Stimulated activated memory B cell treated with anti-CD40 and anti-IgM and Interleukin-4, amounts not matched to agents 10 μg/mL and 1 μg/mL and 100 μg/mL, for 72 hours (primary cell): ENCODE data around the gene ICAM2.
A peak's percentile ranks its signal among the peaks of the same experiment; 100 is the strongest.

ENCODE experiments used
- ATAC-seq: fragments of 150-1000 bp; cut with Tn5 transposase; 2 replicates; pipeline ENCODE4 v1.10.0; 2021
- H3K27ac Mint-ChIP-seq: one replicate; pipeline ENCODE4 v1.8.0; 2022; ENCODE audit warnings: mild to moderate bottlenecking, mixed read lengths
- H3K27me3 Mint-ChIP-seq: one replicate; pipeline ENCODE4 v1.8.0; 2022; ENCODE audit warnings: mixed read lengths
- H3K36me3 Mint-ChIP-seq: one replicate; pipeline ENCODE4 v1.8.0; 2022; ENCODE audit warnings: mixed read lengths
- H3K4me1 Mint-ChIP-seq: one replicate; pipeline ENCODE4 v1.8.0; 2022; ENCODE audit warnings: mixed read lengths
- H3K4me3 Mint-ChIP-seq: one replicate; pipeline ENCODE4 v1.8.0; 2022; ENCODE audit warnings: mild to moderate bottlenecking, moderate library complexity, mixed read lengths
- H3K9me3 Mint-ChIP-seq: one replicate; pipeline ENCODE4 v1.8.0; 2022; ENCODE audit warnings: mixed read lengths

The ICAM2 gene

DNA sequence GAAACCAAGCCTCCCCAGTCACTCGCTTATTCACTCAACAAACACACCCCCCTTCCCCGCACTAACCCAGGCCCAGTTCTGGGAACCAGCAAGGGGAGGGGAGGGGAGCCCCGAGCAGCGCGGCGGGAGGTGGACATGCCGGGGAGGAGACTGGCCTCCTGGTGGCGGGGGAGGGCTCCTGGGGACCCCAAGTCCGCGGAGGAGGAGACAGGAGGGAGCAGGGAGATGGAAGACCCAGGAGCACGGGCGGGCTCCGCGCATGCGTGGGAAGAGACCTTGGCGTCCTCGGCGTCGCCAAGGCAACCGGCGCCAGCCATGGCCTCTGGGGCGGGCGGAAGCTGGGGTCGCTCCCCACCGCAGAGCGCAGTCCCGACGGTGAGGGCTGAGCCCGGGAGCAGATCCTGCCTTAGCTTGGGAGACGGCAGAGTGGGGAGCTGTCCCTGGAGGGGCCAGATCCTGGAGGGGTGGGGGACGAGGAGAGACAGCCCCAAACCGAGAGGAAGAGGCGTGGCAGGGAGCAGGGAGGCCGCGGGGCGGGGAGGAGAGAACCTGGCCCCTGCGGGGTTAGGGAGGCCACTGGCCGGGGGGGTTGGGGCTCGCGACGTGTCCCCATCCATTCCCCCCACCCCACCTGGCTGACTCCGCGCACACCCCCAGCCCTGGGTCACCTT lies 22.2 kb downstream of the ICAM2 start, which contains the start of gene PRR29:
PRR29 (plus strand) TSS at position 302 of the 671 bp plus-strand sequence; CDS start at position 316, 14 bp downstream.
- Mint-ChIP-seq H3K27ac (peak within 1 kb of the TSS; percentile 4), H3K4me3 (peak within 1 kb of the TSS; percentile 85), H3K4me1 (peaks cover 26% of the 10 kb centered on the region), H3K27me3 (peaks cover 33% of the 10 kb centered on the region), H3K9me3 (no peaks in the 10 kb centered on the region), H3K36me3 (peaks cover 11% of the 10 kb centered on the region)
- ATAC-seq: peak; percentile 71

DNA sequence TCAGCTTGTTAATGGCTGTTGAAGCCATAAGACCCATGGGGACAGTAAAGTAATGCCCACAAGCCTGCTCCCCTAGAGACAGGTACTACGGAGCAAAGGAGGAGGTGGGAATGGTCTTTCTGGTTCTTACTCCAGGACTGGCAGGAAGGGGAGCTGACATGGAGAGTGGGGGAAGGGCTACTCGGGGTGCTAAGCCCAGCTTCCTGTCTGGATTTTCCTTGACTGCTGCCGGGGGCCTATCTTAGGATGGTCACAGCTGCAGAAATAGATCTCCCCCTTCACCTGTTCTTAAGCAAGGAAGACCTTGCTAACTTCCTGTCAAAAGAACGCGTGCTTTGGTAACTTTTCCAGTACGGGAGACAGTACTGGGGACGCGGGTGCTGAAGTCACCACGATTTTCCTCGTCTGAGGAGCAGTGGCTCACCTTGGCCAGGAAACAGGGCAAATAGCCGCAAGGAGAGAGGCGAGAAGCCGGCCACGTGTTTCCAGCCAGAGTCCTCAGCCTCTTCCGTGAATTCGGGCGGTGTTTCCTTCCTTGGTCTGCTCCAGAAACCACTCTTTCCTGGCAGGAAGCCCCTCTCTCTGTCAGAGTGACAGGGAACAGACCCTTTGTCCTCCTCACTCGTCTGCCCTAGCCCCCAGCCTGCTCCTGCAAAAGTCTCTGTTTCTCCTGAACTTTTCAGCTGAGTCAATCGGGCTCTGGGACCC lies 22.9 kb downstream of the ICAM2 start:
- no peak for ATAC-seq

DNA sequence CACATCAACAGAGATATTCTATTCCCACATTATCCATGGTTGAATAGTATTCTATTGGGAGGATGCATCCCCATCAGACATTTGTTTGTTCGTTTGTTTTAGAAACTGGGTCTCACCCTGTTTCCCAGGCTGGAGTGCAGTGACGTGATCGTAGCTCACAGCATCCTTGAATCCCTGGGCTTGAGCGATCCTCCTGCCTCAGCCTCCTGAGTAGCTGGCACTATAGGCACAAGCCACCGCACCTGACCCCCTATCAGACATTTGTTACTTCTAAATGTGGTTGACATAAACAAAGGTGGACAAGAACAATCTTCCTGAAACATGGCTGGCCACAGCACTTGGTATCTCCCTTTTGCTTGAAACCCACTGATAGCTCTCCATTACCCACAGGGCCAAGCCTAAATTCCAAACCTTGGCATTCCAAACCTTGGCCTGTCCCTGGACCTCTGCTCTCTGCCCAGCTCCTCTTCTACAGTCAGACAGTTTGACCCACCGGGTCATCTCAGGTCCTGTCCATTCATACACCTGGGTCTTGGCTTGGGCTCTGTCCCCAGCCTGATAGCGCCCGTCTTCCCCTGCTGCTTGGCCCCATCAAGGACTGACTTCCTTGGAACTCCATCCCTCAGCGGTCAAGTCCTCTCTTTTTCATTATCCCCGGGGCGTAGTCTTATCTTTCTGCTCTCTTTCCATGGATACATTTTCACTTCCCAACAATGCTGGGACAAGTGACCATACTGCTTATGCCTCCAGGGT lies 23.8 kb downstream of the ICAM2 start:
- Mint-ChIP-seq H3K4me1 (peaks cover 37% of the 10 kb centered on the region), H3K4me3 (no peak overlapping the region), H3K27ac (no peak overlapping the region), H3K27me3 (peaks cover 48% of the 10 kb centered on the region), H3K9me3 (no peaks in the 10 kb centered on the region), H3K36me3 (peaks cover under 1% of the 10 kb centered on the region)
- no peak for ATAC-seq

More for the DNA sequence above, 22.9 kb downstream of the ICAM2 start:
- H3K4me1 Mint-ChIP-seq: peaks cover 31% of the 10 kb centered on the region
- H3K27ac Mint-ChIP-seq: peak overlapping the region; percentile 4
- H3K9me3 Mint-ChIP-seq: no peaks in the 10 kb centered on the region
- peaks cover 8% of the 10 kb centered on the region for H3K36me3 Mint-ChIP-seq
- peaks cover 39% of the 10 kb centered on the region for H3K27me3 Mint-ChIP-seq
- H3K4me3 Mint-ChIP-seq: peak overlapping the region; percentile 85

DNA sequence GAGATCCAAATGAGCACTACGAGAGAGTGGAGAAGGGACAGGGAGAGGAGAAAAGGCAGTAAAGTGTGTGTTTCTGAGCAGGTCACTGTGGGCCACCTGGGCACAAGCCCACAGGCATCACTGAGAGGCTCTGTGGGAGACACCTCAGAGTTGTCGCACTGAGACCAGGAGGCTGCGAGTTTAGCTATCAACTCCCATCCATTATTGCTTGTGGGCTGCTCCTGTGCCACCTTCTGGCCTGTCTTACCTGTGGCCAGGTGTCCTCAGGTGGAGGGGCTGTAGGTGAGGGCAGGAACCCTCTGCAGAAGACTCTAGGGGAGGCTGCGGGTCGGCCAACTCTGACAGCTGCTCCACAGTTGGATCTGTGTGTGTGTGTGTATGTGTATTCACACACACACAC lies 24.8 kb downstream of the ICAM2 start:
- no peaks in the 10 kb centered on the region for H3K36me3 Mint-ChIP-seq
- H3K27me3 Mint-ChIP-seq: peaks cover 57% of the 10 kb centered on the region
- no peak overlapping the region for H3K4me3 Mint-ChIP-seq
- H3K27ac Mint-ChIP-seq: no peak overlapping the region
- peaks cover 47% of the 10 kb centered on the region for H3K4me1 Mint-ChIP-seq
- no peaks in the 10 kb centered on the region for H3K9me3 Mint-ChIP-seq
- ATAC-seq: no peak

DNA sequence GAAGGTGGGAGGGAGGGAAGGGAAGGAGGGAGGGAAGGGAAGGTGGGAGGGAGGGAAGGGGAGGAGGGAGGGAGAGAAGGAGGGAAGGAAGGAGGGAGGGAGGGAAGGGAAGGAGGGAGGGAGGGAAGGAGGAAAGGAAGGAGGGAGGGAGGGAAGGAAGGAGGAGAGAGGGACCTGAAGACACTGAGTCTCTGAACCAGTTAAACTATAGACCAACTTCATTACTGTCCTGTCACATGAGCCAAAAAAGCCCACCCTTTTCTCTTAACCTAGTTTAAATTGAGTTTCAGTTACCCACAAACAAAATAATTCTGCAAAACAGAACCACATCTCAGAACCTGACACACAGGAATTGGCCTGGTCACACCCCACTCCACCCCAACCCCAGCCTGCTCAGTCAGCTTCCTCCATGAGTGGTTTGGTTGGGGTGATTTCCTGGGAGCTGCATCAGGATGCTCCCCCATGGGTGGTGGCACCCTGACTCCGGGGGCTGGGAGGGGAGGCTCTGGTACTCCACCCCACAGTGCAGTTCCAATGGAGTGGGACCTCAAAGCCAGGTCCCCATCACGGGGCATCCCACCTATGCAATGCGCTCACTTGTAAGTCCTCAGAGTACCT lies 27.0 kb downstream of the ICAM2 start:
- no peak overlapping the region for H3K27ac Mint-ChIP-seq
- H3K9me3 Mint-ChIP-seq: no peaks in the 10 kb centered on the region
- peaks cover 46% of the 10 kb centered on the region for H3K27me3 Mint-ChIP-seq
- peaks cover 46% of the 10 kb centered on the region for H3K4me1 Mint-ChIP-seq
- ATAC-seq: peak; percentile 39
- no peak overlapping the region for H3K4me3 Mint-ChIP-seq
- no peaks in the 10 kb centered on the region for H3K36me3 Mint-ChIP-seq

DNA sequence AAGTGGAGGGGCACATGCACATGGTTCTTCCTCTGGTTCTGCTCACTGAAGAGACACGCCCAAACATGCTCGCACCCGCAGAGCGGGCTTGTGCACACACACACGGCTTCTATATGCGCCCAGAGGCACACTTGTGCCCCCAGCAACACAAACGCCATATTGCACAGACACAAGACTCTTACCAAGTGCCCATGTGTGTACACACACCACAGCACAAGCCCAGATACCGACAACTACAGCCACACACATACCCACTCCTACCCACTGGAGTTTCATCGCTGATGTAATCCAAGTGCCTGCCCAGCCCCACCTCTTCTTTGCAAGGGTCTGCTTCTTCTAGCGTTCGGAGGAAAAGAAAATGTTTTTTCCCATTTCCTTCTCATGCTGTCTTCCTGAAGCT lies 28.8 kb downstream of the ICAM2 start:
- no peaks in the 10 kb centered on the region for H3K9me3 Mint-ChIP-seq
- peaks cover 35% of the 10 kb centered on the region for H3K27me3 Mint-ChIP-seq
- no peak for ATAC-seq
- no peaks in the 10 kb centered on the region for H3K36me3 Mint-ChIP-seq
- H3K4me1 Mint-ChIP-seq: peaks cover 38% of the 10 kb centered on the region
- no peak overlapping the region for H3K4me3 Mint-ChIP-seq
- no peak overlapping the region for H3K27ac Mint-ChIP-seq

- peaks cover 35% of the 10 kb centered on the region for H3K27me3 Mint-ChIP-seq
- H3K27ac Mint-ChIP-seq: no peak overlapping the region
- H3K9me3 Mint-ChIP-seq: no peaks in the 10 kb centered on the region
- H3K4me1 Mint-ChIP-seq: peaks cover 50% of the 10 kb centered on the region
- H3K4me3 Mint-ChIP-seq: no peak overlapping the region
- ATAC-seq: no peak
- H3K36me3 Mint-ChIP-seq: no peaks in the 10 kb centered on the region
Measured at GRCh38 chr17:63989622-63990345, 30.6 kb downstream of the ICAM2 start.

GRCh38 chr17:63988741-63989621 lies 31.5 kb downstream of the ICAM2 start:
- peaks cover 35% of the 10 kb centered on the region for H3K27me3 Mint-ChIP-seq
- H3K27ac Mint-ChIP-seq: peak overlapping the region; percentile 46
- no peaks in the 10 kb centered on the region for H3K36me3 Mint-ChIP-seq
- no peak overlapping the region for H3K4me3 Mint-ChIP-seq
- H3K4me1 Mint-ChIP-seq: peaks cover 52% of the 10 kb centered on the region
- no peaks in the 10 kb centered on the region for H3K9me3 Mint-ChIP-seq
- ATAC-seq: no peak

DNA sequence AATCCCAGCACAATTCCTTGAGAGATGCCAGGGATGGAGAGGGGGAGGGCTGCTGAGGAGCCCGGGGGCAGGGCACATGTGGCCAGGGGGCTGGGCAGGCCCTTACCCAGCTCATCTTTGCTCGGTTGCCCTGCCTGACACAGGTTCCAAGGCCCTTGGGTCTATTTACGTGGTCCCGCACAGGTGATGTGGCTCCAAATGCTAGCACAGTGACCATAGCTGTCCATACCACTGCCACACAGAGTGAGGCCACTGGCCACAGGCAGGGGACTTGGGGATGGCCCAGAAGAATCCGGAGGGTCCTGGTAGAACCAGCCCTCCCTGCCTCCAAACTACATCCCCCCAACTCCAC lies 32.3 kb downstream of the ICAM2 start:
- Mint-ChIP-seq H3K27me3 (peaks cover 35% of the 10 kb centered on the region), H3K4me3 (no peak overlapping the region), H3K27ac (no peak overlapping the region), H3K36me3 (peaks cover under 1% of the 10 kb centered on the region), H3K9me3 (no peaks in the 10 kb centered on the region), H3K4me1 (peaks cover 46% of the 10 kb centered on the region)
- no peak for ATAC-seq

DNA sequence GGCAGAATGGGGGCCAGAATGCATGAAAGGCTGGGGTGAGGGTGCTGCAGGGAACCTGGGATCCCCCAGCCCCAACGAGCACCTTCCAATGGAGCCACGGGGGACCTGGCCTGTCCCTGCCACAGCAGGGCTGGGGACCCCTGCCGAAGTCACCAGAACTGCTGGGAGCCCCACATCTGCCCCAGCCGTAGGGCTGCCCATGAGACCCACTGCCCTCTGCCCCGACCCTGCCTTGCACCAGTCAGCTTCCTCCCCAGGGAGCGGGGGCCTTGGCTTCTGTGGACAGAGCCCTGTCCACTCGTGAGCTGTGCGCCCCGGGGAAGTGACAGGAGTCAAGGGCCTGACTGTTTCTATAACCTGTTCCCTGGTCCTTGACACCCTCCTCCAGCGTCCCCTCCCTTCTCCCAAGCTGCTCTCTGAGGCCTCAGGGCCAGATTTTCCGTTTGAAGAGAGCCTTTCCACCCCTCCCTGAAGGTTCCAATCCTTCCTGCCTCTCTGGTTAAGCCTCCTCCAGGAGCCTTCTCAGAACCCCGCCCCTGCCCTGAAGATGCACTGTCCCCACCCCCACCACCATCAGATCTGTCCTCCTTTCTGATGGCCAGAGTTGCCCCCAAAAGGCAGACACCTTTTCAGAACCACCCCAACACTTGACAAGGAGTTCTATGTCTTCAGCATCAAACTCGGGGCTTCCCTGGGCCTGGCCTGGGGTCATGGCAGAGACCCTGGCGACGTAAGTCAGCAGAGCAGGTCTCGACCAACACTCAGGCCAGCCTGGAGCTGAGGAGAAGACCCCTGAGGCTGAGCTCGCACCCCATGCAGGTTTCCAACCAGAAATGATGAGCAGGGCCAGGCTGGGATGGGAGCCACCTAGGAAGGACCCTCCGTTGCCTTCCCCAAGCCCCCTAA lies 33.0 kb downstream of the ICAM2 start:
- H3K27ac Mint-ChIP-seq: peak overlapping the region; percentile 13
- ATAC-seq: no peak
- H3K36me3 Mint-ChIP-seq: peaks cover 6% of the 10 kb centered on the region
- peaks cover 5% of the 10 kb centered on the region for H3K9me3 Mint-ChIP-seq
- H3K27me3 Mint-ChIP-seq: peaks cover 29% of the 10 kb centered on the region
- no peak overlapping the region for H3K4me3 Mint-ChIP-seq
- H3K4me1 Mint-ChIP-seq: peaks cover 41% of the 10 kb centered on the region

DNA sequence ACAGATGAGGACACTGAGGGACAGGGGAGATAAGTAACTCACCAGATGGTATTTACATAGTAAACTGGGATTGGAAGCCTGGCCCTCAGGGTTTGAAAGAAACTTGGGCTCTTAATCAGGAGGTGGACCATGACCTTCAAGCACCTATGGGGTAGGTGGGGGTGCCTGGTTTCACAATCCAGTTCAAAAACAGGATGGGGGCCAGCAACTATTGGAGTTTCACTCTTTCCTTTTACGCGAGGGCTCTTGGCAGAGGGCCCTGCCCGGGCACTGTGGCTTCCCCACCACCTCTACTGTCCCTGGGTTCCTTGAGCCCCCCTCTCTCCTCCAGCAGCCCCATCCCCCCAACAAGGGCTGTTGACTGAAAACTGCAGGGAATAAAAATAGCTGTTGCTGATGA lies 33.6 kb downstream of the ICAM2 start:
- H3K4me3 Mint-ChIP-seq: no peak overlapping the region
- no peak for ATAC-seq
- H3K27me3 Mint-ChIP-seq: peaks cover 23% of the 10 kb centered on the region
- H3K9me3 Mint-ChIP-seq: peaks cover 8% of the 10 kb centered on the region
- no peak overlapping the region for H3K27ac Mint-ChIP-seq
- peaks cover 37% of the 10 kb centered on the region for H3K4me1 Mint-ChIP-seq
- H3K36me3 Mint-ChIP-seq: peaks cover 6% of the 10 kb centered on the region

- no peak overlapping the region for H3K27ac Mint-ChIP-seq
- no peak for ATAC-seq
Measured at GRCh38 chr17:63985387-63986140, 34.9 kb downstream of the ICAM2 start.

More at GRCh38 chr17:63985387-63986140, 34.9 kb downstream of the ICAM2 start:
- Mint-ChIP-seq H3K9me3 (peaks cover 8% of the 10 kb centered on the region), H3K4me1 (peaks cover 25% of the 10 kb centered on the region), H3K4me3 (no peak overlapping the region), H3K27me3 (peaks cover 10% of the 10 kb centered on the region), H3K36me3 (peaks cover 6% of the 10 kb centered on the region)
